Esophagus mucosa (tissue), 1 donor: ENCODE measurements around the gene GPR141. TPM values are rescaled to one million over a fixed set of nuclear protein-coding genes. Genes with fewer than 3 reads are reported as not detected.

Experiments used
- ATAC-seq: fragments of 200-7000 bp; cut with Tn5 transposase; one replicate; pipeline ENCODE4 v1.9.1; 2020
- total RNA-seq: library from RNA; stranded (reverse); gene quantifications from one replicate; pipeline ENCODE4 v1.2.4, GENCODE V29; 2023
- donor health status: DM: yes; HTN: yes; CAD: no.

The GPR141 gene, protein sequence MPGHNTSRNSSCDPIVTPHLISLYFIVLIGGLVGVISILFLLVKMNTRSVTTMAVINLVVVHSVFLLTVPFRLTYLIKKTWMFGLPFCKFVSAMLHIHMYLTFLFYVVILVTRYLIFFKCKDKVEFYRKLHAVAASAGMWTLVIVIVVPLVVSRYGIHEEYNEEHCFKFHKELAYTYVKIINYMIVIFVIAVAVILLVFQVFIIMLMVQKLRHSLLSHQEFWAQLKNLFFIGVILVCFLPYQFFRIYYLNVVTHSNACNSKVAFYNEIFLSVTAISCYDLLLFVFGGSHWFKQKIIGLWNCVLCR
- 0.60 TPM for total RNA-seq

DNA sequence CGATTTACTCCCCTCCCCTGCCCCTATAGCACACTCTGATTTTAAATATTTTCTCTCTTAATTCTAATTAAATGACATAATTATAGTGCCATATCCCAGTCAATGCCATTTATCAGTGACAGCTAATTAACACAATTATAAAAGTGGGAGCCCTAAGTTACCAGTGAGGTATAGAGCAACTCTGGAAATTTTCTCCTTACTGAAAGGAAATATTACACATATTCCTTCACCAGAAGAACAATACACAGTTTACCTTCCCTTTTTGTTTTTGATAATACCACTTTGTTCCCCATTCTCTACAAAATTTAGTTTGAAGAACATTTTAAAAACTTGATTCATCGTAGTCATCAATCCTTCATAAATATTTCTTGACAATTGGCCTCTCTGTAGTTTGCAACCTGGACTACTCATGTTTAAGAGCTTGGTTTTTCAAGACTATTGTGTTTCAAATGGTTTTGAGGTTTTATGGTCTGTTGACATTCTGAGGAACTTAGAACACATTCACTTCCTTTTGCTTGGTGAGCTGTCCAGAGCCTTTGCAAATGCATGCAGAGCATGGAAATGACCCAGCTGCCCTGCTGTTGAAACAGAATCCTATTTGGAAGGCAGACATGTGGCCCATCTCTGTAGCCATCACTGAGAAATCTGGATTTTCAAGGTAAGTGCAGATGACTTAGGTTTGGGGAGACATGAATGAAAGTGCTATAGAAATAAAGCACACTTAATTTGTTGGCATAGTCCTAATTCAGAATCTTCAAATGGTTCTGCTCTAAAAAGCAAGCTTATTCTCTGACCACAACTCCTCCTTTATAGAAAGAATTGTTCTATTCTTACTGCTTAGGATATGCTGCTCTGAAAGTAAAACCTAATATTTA, at the start of gene GPR141:
Gene GPR141, plus strand, starts transcription at position 521 of the 875 bp plus-strand sequence. CDS start 56,628 bp downstream, outside the sequence.
- ATAC-seq, result peak; percentile 25

DNA sequence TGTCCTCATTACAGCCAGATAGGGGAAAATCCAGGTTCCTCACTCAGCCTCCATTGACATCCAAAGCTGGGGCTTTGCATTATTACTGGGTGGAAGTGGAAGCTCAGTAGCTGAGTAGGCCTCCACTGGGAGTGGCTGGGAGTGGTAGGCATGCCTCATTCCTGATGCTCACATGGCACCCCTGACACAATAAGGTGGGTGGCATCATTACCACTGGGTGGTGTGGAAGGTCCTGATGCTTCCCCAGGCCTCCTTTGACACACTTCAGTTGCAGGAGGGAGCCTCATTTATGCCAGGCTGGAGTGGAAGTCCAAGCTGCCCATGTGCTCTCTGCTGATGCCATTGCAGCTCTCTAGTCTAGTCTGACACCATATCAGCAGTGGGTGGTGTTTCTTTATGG, 48.2 kb upstream of the GPR141 start:
- no peak for ATAC-seq

DNA sequence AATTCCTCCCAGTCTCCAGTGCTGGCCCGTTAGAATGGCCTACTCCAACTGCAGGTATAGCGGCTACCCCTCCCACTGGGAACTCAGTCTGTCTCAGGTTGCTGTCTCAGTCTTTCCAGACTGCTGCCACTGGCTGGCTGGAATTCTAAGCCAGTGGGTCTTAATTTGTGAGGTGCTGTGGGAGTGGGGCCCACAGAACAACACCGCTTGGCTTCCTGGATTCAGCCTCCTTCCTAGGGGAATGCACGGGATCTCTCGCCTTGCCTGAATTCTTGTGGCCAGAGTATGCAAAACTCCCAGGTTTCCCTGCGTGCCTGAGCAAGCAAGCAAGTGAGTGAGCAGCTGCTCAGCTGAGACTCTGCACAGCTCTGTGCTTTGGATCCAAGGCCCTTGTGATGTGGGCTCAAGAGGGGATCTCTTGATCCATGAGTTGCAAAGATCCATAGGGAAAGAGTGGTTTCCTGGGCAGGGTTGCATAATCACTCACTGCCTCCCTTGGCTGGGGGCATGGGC, 41.5 kb upstream of the GPR141 start:
- ATAC-seq, result no peak

DNA sequence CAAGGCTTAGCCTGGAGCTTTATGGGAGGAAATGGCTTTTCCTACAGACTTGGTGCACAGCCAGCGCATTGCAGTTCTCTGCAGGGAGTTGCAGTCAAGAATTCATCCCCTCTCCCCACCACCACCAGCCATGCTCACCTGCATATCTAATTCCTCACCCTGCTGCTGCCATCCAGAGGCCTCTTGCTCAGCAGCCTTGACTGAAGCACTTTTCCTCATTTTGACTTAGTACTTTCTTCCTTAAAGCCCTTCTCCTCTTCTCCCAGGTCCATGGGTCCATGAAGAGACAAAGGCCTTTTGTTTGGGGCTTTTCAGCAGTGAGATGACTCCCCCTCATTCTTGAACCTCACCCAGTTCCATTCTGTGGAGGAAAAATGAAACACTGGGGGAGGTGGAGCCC, 39.7 kb upstream of the GPR141 start:
- ATAC-seq, result no peak

DNA sequence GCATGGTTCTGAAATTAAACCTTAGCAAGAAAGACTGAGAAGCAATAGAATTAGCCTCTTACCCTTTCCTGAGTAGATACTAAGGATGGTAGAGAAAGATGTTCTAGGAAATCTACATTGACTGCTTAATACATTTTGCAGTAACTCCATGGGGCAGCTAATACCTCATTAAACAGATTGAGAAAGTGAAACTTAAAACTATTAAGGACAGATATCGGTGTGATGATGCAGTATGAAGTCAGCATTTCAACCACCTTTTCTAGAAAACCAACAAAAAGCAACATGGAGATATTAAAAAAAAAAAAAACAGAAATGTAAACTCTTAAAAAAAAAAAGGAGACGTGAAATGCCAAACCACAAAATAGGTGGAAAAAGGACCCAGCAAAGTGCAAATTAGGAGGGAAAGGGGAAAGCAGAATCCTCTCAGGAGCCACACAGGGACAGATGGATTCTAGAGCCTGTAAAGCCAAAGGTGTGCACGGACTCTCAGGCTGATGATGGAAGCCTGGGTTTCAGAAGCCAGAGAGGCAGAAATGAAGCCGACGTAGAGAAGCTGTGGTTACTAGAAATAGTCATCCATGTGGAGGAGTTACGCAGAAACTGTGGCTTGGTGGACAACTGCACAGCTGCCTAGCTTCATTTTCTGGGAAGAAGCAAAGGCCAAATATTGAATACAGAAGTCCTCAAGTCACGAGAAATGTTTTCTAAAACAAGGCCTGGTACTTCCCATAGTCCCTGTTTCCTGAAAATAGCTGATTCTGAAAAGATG, 38.1 kb upstream of the GPR141 start:
- ATAC-seq, result no peak

DNA sequence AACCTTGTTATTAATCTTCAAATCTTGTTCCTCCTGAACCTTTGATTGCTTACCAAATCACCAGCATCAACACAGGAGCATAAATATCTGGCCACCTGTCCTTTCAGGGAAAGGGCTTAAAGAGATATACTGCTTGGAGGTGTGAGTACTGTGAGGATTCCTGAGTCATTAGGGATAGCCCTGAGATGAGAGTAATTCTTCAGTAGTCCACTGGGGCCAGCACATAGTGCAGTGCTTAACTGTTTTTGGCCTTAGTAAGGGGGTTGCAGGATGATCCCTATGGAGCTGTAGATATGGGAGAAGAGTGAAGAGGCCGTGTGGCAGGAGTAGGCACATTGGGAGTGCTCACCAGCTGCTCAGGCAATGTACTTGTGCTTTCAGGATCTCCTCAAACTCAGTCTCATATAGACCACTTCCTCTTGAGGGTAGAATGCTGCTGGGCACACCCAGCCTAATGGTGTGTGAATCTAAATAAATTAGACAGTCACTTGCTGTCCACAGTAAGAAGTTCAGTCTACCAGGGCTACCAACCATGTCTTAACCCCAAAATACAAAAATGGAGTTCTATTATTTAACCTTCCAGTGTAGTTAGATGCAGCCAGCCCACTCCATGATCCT, 26.5 kb upstream of the GPR141 start:
- no peak for ATAC-seq

DNA sequence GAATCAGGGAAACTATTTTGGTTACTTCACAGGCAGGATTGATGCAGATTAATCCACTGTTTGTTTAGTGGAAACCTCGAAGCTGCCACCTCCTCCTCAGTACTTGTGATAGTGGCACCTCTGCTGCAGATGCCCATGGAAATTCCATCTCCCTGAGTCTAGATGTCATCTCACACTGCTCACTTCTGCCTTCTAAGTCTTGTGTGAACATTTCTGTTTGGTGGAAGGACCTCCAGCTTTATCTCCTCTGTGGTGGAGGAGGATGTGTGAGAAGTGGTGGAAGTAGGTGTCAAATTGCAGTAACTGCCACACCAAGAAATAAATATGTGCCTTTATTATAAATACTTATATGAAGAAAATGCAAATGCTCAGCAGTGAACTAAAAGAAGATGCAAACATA, 25.8 kb upstream of the GPR141 start:
- ATAC-seq, result no peak

DNA sequence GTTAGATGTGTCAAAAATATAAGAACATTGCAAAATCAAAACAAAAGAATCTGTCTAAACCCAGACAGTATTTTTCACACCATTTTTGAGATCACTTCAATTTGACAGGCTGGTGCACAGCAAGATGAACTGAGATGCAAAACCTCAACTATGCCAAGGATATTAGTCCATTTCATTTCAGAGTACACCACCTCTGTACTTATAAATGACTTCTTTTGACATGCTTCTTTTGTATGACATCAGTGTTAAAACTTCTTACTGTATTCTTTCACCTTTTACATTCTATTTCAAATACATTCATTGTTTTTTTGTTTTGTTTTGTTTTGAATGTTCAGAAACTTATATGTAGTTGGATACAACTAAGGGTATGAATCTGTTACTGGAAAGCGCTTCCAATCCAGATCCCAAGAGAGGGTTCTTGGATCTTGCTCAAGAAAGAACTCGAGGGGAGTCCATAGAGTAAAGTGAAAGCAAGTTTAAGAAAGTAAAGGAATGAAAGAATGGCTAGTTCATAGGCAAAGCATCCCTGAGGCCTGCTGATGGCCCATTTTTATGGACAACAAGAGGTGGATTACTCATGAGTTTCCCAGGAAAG, 23.5 kb upstream of the GPR141 start:
- ATAC-seq, result no peak

DNA sequence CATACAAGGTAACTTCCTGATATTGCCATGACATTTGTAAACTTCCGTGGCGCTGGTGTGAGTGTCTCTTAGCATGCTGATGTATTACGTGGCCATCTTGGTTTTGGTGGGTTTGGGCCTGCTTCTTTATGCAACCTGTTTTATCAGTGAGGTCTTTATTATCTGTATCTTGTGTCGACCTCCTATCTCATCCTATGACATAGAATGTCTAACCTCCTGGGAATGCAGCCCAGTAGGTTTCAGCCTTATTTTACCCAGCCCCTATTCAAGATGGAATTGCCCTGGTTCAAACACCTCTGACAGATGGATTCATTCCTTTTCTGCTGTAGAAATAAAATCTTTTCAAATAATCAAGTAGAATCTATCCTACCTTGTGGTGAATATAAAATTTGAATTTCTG, 23.0 kb upstream of the GPR141 start:
- no peak for ATAC-seq

DNA sequence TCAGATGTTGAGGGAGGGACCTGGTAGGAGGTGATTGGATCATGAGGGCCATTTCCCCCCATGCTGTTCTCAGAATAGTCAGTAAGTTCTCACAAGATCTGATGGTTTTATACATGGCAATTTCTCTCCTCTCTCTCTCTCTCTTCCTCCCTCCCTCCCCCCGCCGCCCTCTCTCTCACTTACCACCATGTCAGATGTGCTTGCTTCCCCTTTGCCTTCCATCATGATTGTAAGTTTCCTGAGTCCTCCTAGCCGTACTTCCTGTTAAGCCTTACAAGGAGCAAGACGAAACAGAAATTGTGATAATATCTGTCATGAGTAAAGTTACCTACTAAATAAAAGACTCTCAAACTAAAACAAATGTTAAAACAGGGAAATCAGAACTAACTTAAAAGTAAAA, 19.9 kb upstream of the GPR141 start:
- no peak for ATAC-seq

DNA sequence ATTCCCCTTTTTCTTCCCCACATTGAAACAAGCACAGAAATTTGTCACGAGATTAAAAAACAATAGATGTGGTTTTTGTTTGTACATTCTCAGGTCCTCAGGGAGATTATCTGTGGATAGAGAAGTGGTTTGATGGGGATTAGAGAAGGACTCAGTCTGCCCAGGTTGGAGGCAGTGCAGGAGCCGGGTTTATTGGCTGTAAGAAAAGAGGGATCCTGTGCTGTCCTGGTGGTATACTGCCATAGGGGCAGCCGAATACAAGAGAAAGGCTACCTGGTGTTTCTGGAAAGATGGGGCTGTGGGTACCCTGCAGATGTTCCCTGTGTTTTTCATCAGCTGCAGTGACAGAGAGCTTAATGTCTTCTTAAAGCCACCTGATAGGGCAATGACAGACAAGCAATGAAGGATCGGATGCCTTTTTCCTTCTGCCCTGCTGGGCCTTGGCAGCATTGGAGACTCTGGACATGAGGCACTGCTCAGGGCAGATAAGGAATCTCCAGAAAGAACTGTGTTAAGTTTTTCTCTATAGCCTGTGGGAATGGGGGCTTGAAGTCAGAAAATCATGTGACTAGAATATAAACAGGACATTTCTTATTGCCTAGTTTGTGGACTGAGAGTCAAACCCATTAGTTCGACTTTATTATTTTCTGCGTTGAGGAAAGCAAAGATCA, 18.1 kb upstream of the GPR141 start:
- no peak for ATAC-seq

DNA sequence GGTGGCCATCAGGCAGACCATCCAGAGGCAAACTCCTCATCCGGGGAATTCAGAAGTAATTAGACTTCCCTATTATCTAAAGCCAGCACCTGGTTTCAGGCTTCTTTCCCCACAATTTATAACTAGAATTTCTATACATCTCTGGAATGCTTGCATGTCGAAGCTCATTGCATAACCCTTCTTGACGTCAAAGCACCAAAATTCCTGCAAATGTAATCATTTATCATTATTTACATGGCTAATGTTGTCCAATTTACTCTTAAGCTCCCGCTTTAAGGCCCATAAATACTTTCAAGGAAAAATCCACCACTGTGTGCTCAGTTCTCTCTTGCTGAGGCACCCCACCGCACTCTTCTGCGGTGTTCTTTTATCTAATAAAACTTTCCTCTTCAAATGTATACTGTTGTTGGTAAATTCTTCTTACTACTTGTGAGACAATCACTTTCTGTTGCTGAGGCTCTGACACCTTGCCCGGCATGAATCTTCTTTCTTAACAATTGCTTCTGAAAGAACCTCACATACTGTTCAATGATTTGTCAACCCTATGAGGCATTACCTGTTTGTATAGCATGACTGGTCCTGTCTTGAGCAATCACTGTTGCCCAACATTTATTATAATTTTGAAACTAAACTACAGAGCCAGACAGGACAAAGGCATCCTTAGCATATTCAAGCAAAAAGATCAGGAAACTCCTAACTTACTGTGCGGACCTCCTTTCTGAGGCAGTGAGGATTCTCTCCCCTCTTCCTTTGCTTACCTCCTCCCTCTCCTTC, 17.4 kb upstream of the GPR141 start:
- ATAC-seq, result peak; percentile 76

DNA sequence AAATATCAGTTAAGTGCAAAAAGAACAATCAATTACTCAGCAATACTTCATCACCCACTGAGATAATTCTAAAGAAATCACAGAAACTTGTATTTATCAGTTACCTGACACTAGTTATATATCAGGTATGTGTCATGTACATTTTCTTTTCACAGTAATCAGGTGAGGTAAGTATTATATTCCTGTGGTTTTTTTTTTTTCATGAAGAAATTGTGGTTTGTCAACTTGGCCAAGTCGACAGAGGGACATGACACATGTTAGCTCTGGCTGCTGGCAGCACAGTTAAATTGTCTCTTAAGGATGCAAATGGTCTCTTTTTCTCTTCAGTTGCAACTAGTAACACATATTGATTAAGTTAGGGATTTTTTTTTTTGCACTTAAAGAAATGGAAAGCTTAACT, 13.7 kb upstream of the GPR141 start:
- ATAC-seq, result no peak

DNA sequence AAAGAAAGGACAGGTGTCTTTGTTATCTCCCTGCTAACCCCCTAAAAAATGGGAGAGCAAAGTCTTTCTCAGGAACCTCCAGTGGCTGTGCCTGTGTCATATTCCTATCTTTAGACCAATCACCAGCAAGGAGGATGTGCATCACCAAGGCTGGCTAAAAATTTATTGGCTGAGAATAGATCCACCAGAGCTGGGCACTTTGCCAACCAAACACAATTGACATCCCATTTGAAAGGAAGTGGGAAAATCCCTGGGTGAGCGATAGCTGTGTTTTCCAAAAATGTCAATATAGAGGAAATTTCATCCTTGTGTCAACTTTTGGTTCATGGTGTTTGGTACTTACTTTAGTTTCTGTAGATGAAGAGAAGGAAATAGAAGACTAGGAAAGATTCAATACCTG, 13.1 kb upstream of the GPR141 start:
- no peak for ATAC-seq

DNA sequence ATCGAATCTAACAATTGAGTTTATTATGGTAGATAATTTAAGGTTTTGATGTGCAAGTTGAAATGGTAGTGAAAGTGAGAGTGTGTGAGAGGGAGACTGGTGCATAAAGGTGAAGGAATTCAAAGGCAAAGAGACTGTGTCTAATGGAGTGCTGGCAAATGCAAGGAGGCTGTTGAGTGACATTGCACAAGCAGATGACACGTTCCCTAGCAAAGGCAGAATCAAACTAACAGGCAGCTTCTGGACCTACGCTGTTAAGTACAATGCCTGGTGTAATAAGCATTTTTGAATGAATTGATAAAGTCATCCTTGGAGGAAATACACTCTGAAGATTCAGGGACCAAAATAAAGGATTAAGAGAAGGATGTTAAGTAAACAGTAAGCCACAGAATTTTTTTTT, 11.7 kb upstream of the GPR141 start:
- ATAC-seq, result no peak

DNA sequence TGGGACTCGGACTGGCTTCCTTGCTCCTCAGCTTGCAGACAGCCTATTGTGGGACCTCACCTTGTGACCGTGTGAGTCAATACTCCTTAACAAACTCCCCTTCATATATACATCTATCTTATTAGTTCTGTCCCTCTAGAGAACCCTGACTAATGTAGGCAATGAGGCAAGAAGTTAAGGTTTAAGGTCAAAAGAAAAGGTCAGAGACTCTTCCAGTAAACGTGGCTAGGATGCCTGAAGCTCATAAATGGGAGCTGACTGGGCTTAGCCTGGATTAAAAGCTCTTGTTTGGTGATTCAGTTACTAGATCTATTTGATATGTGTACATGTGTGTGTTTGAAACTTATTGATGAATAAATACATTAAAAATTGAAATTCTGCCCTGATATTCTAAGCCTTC, 10.6 kb upstream of the GPR141 start:
- ATAC-seq, result no peak

DNA sequence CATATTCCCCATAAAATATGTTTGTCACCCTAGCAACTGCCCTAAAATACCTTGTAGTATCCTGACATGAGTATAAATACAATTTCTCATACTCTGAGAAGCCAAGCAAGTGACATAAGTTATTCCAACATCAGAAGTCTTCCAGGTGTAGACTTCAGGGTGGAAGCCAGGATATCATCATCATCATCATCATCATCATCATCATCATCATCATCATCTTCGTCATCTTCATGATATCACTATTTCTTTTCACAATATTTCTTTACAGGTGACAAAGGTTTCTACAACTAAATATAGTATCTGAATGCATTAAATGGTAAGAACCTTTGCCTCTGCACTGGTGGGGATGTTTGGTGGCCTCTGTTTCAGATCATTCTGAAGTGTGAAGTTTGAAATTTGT, 10.0 kb upstream of the GPR141 start:
- no peak for ATAC-seq

DNA sequence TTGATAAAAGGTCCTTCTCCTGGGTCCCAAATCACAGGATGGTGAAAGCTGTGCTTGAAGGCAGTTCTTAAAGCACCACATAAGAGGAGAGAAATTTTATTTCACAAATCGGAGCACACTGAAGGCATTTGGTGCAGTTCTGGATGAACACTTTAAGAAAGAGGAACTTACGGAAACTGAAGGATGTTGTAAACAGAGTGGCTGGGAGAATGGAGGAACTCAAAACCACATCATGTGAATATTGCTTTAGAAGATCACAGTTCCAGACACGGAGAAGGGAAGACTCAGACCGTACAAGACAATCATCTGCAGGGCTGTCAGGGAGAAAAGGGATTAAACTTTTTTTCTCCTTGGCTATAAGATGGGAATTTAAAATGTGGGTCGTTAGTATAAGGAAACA, 9.0 kb upstream of the GPR141 start:
- no peak for ATAC-seq

DNA sequence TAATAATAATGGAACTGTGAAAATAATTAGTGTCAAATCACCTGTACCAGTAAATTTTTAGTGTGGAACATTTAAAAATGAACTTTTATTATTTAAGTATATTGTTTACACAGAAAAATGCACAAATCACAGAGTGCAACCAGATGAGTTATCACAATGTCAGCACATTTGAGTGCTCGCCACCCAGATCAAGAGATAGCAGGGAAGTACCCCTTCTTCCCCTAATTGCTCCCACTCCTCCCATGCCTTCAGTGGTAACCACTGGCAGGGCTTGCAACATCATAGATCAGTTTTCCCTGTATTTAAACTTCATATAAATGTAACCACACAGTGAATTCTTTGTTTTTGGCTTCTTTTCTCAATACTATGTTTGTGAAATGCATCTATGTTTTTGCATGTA, 7.8 kb upstream of the GPR141 start:
- no peak for ATAC-seq

DNA sequence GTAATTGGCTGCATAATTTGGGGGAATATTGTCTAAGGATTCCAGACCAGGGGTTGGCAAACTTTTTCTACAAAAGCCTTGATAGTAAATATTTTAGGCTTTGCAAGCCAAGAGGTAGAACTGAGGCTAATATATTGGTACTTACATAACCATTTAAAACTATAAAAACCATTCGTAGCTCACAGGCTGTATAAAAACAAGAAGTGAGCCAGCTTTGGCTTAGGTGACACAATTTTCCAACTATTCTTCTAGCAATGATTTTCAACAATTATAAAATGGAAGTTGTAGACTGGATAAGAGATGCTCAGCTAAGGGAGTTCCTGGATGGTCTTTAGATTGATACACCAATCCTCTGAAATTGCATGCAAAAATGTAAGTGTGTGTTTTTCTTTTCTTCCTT, 1.4 kb downstream of the GPR141 start:
- no peak for ATAC-seq
